HG03378 (cell line): ENCODE data around the gene DNAH6.

Experiments
- ATAC-seq: cut with Tn5 transposase; IDR thresholded peaks from one replicate; pipeline ENCODE4 v1.9.1; 2021; ENCODE audit warnings: mild to moderate bottlenecking, moderate library complexity; ENCODE audit not compliant: unreplicated experiment

Gene DNAH6

DNA sequence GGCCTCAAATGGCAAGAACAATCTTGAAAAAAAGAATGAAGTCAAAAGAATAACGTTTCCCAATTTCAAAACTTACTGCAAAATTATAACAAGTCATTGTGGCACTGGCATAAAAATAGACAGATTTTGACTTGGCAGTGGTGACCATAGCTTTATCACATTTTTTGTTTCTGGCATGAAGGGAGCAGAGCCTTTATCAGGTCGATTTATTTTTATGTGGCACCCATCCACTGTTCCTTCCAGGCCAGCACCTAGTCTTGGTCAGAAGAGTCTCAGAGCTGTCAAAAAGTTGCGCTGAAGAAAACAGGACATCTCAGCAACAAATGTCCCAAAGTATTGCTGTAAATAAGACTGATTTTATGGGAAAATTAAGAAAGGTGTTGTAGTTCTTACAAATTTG, 272.2 kb downstream of the DNAH6 start:
- ATAC-seq: no peak

DNA sequence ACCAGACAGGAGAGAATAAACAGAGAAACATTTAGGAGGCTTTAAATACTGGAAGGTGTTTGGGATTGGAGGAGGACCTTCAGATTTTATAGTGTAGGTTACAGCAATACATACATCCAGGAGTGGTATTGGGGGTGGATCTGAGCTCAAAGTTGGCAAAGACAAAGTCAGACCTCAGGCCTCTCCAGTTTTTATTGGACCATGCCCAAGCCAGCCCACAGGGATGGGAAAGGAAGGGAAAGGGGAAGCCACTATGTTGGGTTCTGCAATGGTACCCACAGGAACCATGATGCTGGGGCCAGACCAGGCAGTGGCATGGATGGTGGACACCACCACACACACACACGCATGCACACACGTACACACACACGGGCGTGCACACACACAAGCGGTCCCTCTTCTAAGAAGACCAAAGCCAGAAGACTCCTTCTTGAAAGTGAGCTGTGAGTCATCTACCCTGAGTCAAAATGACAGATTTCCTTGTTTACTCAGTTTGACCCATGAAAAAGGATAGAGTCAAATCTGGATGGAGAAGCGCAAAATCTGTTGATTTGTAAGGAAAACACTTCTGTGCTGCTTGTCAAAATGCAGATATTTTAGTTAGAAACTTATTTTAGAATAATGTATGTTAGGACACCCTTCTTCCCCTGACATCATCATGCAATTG, 276.7 kb downstream of the DNAH6 start:
- no peak for ATAC-seq

DNA sequence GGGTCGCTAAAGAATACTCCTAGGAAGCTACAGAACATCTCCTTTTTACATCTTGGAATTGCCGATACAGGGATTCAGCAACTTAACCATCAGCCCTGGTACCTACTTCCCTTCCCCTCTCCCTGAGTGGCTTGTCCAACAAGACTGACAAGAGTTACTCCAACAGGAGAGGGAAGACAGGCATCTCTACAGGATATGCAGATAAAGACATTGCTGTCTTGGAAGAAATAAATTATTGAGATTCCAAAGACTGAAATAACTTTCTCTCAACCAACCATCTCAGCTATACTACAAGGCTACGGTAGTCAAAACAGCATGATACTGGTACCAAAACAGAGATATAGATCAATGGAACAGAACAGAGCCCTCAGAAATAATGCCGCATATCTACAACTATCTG, 277.3 kb downstream of the DNAH6 start:
- ATAC-seq: no peak

DNA sequence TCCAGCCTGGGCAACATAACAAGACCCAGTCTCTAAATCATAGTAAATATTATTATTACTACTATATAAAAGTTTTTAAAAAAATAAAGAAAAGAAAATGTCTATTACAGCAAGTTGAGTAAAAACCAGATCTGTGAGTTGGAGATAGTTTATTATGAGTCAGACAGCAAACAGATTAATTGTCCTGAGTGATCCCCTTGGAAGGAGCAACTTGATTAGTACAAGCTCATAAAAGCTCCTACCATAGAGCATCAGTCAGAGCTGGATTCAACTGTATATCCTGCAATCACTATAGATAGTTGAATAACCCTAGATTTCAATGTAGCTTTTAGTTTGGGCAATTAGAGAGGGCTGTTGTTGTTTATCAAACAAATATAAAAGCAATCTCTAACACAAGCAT, 280.5 kb downstream of the DNAH6 start:
- ATAC-seq: no peak

DNA sequence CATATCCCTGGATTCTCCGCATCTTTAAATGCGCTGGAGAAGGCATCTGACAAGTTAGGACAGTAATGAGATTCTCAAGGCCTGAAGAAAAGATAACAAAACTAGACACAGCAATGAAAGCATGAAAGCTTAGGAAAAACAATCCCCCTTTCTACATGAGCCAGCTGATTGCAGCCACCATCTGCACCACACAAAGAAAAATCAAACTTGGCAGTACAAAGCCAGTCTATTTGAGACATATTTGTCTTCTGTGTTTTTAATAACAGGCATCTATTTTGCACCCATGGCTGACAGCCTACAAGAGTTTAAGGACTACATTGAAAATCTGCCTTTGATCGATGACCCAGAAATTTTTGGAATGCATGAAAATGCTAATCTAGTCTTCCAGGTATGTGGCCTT, 281.0 kb downstream of the DNAH6 start:
- ATAC-seq: no peak

DNA sequence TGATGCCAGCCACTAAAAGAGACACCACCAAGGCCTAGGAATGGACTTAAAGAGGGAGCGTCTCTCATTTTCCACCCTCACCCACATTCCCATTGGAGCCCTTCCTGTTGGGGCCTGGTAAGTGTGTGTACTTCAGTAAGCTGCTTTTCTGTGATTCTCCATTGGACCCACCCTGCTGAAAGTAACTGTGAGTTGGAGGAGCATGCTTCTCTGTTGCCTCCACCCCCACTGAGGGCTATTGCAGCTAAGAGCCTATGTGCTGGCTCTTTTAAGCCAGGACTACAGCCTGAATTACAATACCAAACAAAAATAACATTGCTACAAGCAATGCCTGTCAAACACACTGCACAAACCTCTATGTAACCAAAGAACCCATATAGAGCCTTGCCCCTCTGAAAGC, 283.5 kb downstream of the DNAH6 start:
- no peak for ATAC-seq

DNA sequence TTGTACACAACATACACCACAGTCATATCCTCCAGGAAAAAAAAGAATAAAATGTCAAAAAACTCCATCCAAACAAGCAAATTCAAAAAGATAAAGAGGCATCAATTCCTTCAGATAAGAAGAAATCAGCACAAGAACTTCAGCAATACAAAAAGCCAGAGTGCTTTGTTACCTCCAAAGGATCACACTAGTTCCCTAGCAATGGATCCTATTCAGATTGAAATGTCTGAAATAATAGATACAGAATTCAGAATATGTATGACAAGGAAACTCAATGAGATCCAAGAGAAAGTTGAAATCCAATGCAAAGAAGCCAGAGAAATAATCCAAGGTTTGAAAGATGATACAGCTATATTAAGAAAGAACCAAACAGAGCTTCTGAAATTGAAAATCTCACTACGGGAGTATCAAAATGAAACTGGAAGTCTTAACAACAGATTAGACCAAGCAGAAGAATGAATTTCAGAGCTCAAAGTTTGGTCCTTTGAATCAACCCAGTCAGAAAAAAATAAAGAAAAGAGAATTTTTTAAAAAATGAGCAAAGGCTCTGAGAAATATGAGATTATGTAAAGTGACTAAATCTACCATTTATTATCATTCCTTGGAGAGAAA, 284.0 kb downstream of the DNAH6 start:
- ATAC-seq: peak; percentile 91

DNA sequence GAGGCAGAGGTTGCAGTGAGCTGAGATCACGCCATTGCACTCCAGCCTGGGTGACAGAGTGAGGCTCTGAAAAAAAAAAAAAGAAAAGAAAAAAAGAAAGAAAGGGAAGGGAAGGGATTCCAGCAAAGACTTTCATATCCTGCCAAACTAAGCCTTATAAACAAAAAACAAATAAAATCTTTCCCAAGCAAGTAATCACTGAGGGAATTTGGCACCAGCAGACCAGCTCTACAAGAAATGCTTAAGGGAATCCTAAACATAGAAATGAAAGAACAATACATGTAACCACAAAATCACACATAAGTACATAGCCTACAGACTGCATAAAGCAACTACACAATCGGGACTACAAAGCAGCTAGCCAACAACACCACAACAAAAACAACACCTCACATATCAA, 285.5 kb downstream of the DNAH6 start:
- no peak for ATAC-seq

DNA sequence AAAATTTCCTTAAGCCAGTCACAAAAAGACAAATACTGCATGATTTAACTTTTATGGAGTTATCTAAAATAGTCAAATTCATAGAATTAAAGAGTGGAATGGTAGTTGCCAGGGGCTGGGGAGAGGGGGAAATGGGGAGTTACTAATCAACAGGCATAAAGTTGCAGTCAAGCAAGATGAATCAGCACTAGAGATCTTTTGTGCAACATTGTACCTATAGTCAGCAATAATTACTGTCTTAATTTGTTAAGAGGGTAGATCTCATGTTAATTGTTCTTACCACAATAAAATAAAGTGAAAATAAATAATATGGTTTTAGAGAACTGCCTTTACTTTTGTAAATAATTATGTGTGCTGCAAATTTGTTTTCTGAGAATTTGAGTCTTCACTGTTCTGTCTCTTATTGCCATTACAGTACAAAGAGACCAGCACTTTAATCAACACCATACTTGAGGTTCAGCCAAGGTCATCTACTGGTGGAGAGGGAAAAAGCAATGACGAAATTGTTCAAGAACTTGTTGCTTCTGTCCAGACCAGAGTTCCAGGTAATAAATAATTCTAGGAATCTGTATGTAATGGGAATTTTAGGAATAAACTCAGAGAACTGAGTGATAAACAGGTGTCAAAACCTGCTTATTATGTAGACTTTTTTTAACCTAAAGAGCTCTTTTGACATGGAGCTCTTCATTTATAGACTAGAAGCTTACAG, 289.1 kb downstream of the DNAH6 start:
- no peak for ATAC-seq

DNA sequence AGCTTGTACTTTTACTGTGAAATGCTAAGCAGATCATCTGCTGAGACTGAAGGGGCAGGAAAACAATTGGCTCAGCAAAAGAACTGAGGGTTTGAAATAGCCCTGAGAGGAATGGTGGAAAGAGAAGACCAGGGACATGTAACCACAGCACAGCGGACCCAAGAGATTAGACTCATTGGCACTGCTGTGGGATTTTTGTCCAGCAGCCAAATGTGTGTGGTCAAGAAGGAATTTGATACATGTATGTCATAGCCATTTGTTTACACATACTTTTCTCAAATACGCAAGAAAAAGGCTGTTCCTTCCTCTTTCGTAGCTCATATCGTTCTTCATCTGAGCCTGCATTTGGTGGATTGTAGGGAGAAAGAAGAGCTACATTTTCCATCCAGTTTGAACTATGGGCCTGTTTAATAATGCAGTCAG, 290.8 kb downstream of the DNAH6 start:
- ATAC-seq: no peak

DNA sequence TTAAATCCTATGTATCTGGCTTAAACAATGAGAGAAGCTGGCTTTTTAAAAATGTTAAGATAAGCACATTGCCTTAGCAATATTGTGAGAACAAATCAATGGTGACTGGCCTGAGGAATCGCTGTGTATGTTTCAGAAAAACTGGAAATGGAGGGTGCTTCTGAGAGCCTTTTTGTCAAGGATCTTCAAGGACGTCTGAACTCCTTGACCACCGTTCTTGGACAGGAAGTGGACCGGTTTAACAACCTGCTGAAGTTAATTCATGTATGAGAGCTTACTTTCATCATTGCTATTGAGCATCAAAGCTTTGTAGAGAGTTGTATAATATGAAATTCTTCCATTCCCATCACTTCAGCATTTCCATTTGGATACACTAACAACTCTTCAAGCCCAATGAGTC, 292.0 kb downstream of the DNAH6 start:
- ATAC-seq: no peak

DNA sequence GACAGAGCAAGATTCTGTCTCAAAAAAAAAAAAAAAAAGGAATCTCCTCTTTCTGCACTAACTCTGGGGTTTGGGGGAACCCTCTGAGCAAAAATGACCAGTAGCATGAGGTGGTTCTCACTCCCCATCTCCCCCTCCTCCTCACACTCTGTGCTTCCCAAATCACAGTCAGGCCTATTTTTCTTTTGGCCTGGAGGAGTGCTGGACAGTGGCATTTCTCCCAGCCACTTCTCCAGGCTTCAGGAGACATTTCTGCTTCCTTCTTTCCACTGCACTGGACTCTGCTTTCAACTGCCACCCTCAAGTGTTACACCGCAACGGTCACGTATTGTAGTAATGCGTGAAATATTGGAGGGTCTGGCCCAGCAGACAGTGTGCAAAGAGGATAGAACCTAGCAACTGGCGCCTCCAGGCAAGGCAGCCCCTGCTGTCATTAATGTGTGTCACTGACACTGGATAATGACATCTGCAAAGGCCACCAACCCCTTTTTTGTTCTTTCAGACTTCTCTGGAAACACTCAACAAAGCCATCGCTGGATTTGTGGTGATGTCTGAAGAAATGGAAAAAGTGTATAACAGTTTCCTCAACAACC, 295.6 kb downstream of the DNAH6 start:
- ATAC-seq: no peak

DNA sequence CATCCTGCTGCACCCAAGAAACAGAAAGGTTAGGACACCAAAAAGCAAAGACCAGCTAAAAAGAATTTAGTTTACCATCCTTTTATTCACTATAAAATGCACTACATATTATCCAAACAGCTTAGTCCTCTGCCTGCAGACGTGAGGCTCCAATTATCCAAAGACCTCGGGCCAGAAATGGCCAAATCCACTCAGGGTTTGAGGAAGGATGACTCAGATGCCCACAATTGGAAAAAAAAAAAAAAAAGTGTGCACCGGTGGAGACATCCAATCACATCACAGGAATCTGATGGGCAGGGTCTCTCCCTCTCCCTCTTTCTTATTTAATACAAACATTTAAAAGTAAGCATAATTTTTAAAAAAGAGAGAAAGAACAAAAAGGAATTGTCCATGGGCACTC, 298.8 kb downstream of the DNAH6 start:
- ATAC-seq: no peak

DNA sequence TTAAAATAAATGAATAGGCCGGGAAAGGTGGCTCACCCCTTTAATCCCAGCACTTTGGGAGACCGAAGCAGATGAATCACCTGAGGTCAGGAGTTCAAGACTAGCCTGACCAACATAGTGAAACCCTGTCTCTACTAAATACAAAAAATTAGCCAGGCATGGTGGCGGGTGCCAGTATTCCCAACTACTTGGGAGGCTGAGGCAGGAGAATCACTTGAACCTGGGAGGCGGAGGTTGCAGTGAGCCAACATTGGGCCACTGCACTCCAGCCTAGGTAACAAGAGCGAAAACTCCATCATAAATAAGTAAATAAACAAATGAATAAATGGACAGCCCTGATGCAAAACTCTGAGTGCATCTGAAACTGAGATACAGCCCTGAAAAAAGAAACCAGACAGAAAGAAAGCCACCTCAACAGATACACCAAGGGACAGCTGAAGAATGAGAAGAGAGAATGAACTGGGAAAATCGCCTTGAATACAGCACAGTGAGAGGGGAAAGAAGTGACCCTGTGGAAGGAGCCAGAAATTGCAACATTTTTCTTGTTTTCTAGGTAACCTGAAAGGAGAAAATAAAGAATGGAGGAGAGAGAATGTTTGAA, 300.2 kb downstream of the DNAH6 start:
- peak; percentile 59 for ATAC-seq

DNA sequence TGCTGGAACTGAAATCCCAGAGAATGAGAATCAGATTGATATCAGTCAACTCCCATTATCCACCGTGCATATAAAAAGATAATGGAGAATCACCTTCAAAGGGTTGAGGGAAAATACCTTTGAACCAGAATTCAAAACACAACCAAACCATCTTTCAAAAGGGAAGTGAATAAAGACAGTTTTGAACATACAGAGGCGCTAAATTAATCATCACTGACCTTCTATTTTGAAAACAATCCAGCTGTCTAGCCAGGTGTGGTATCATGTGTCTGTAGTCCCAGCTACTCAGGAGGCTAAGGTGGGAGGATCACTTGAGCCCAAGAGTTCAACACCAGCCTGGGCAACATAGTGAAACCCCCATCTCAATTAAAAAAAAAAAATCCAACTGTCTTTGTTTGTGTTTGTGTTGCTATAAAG, 300.9 kb downstream of the DNAH6 start:
- ATAC-seq: peak; percentile 97

DNA sequence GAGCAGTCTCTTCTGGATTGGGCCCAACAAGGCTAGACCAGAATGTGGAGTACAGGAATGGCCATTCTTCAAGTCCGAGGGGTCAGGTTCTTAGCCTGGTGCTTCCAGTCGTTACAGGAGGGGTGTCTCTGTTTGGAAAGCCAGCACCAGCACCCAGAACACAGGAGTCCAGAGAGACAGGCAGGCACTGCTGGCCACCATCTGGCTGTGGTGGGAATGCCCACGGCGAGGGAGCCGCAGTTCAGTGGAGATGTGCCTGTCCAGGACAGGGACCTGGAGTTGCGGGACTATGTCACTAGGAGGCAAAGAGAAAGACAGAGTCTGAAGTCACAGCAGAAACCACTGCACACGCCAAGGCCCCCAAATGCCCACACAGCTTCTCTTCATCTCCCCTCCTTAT, 305.5 kb downstream of the DNAH6 start:
- ATAC-seq: no peak

DNA sequence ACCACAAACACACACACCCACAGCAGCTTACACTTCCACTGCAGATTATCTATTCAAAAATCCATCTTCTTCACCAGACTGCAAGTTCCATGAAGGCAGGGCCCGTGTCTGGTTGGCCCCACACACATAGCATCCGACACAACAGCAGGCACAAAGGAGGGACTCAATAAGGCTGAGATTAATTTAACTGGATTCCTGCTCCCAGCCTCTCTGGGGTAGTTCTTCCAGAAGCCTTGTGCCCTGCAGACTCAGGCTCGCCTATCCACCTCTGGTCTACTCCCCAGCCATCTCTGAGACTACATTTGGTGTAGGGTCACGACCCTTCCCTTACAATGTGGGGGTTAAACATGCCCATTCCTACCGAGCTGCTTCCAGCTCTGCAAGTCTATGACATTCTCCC, 306.9 kb downstream of the DNAH6 start:
- no peak for ATAC-seq

DNA sequence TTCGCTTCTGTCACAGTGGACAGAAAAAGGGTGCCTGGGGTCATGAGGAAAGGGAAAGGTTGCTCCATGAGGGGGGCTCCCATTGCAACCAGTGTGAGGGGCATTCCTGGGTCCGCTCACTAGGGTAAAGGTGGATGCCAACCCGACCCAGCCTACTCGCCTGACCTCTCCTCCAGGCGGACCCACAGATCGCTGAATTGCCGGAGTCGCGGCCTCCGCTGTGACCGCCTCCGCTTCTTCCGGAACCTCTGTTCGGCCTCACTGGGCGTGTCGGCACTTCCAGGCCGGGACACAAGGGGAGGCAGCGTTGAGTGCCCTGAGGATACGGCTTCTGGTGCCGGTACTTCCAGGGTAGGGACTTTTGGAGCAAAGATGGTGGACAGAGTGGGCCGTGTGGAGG, 307.5 kb downstream of the DNAH6 start:
- ATAC-seq: no peak

DNA sequence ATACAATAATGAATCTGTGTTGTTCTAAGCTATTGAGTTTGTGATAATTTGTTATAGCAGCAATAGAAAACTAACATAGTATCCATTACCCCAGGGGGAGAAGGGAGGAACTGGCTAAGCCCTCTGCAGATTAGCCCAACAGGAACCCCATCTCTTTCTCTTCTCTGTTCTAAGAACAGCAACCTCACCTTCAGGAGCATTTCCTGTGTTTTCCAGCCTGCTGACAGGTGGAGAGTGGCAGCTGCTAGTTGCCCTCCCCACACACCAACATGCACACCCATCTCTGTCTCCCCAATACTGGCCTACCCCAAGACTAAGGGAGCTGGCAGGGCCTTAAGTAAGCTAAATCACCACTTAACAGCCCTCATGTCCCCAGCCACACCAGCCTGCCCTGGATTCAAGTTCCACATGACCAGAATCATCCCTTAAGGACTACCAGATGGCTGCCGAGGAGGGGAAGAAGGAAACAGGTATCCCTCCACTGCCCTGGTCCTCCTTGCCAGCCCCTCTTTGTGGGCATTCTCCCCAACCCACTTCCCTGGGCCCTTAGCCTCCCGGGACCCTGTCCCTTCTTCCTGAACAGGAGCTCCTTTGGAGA, 311.8 kb downstream of the DNAH6 start:
- ATAC-seq: no peak

DNA sequence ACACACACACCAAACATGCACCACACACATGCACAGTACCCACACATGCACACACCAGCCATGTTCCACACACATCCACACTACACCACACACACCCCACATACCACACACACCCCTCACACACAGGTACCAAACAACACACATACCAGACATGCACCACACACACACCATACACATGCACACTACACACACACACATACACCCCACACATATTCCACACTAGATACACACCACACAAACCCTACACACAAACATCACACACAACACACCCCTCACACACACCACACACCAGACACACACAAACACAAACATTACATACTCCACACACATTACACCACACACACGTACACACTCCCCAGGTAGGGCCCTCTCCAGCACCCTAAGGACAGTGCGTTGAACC, 313.4 kb downstream of the DNAH6 start:
- ATAC-seq: no peak

DNA sequence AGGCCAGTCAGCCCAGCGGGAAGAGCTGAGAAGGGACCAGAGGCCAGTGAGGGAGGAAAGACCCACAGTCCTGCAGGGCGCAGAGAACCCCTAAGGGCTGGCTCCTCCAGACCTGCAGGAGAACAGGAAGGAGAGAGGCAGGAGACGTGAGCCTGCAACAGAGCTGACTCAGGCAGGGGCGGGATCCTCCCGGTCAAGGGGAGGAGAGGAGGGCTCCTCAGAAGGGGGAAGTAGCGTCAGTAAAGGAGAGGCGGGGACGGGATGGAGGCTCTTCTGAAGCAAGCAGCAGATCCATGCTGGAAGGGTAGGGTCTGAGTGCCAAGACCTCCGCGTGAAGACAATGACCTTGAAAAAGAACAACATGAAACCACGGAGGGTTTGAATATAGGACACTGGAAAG, 313.8 kb downstream of the DNAH6 start:
- ATAC-seq: no peak
